Activated naive CD4-positive, alpha-beta T cell treated with anti-CD3 and anti-CD28 coated beads, Interleukin-2, amount 50 U/mL, for 24 hours (primary cell): Measurements from ENCODE around the gene EIF4G2.
"Not testable (repeated sequence)": the region's sequence is repeated elsewhere in the genome, so short reads cannot be mapped to it uniquely, and the experiment has no call there.

ENCODE experiments used
- H3K27ac Mint-ChIP-seq: one replicate; pipeline ENCODE4 v1.8.0; 2021; ENCODE audit warnings: mild to moderate bottlenecking, mixed read lengths
- H3K27me3 Mint-ChIP-seq: one replicate; pipeline ENCODE4 v1.8.0; 2021; ENCODE audit warnings: mixed read lengths
- H3K36me3 Mint-ChIP-seq: one replicate; pipeline ENCODE4 v1.8.0; 2021; ENCODE audit warnings: mixed read lengths
- H3K4me1 Mint-ChIP-seq: one replicate; pipeline ENCODE4 v1.8.0; 2021; ENCODE audit warnings: mixed read lengths
- H3K4me3 Mint-ChIP-seq: one replicate; pipeline ENCODE4 v1.8.0; 2021; ENCODE audit warnings: mild to moderate bottlenecking, mixed read lengths
- H3K9me3 Mint-ChIP-seq: one replicate; pipeline ENCODE4 v1.8.0; 2021; ENCODE audit warnings: mixed read lengths

Gene EIF4G2

DNA sequence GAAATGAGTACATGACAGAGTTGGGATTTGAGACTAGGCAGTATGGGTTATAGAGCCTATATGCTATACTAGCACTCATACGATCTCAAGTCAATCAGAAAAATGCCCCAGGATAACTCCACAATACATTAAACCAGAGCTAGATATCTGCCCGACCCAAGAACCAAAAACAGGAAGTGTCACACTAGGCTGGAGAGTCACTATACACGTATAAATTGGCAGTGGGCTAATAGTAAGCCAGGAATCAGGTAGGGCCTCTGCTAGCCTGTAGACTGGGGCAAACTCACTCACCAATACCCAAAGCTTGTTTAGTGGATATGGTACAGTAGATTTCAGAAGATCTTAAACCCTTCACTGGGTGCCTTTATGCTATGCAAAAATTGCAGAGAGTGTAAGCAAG lies 16.2 kb upstream of the EIF4G2 start:
- H3K27ac Mint-ChIP-seq, result peak overlapping the region; percentile 38

GRCh38 chr11:10823152-10823579 lies 14.4 kb upstream of the EIF4G2 start:
- Mint-ChIP-seq H3K9me3 (no peaks in the 10 kb centered on the region), H3K4me1 (peaks cover 8% of the 10 kb centered on the region), H3K36me3 (peaks cover 15% of the 10 kb centered on the region), H3K27ac (peak overlapping the region; percentile 36), H3K4me3 (no peak overlapping the region), H3K27me3 (no peaks in the 10 kb centered on the region)

More for the DNA sequence above, 16.2 kb upstream of the EIF4G2 start:
- Mint-ChIP-seq H3K9me3 (no peaks in the 10 kb centered on the region), H3K27me3 (no peaks in the 10 kb centered on the region), H3K4me1 (peaks cover 8% of the 10 kb centered on the region), H3K36me3 (peaks cover 15% of the 10 kb centered on the region), H3K4me3 (no peak overlapping the region)

GRCh38 chr11:10822491-10822890 lies 13.8 kb upstream of the EIF4G2 start:
- not testable (repeated sequence) for H3K27ac Mint-ChIP-seq, H3K9me3 Mint-ChIP-seq, H3K4me3 Mint-ChIP-seq, H3K4me1 Mint-ChIP-seq, H3K27me3 Mint-ChIP-seq
- peaks cover 11% of the 10 kb centered on the region for H3K36me3 Mint-ChIP-seq

GRCh38 chr11:10818594-10818993 lies 9.9 kb upstream of the EIF4G2 start:
- no peaks in the 10 kb centered on the region for H3K27me3 Mint-ChIP-seq
- no peak overlapping the region for H3K4me3 Mint-ChIP-seq
- H3K36me3 Mint-ChIP-seq, result peaks cover 10% of the 10 kb centered on the region
- no peaks in the 10 kb centered on the region for H3K9me3 Mint-ChIP-seq
- H3K27ac Mint-ChIP-seq, result no peak overlapping the region
- no peaks in the 10 kb centered on the region for H3K4me1 Mint-ChIP-seq

DNA sequence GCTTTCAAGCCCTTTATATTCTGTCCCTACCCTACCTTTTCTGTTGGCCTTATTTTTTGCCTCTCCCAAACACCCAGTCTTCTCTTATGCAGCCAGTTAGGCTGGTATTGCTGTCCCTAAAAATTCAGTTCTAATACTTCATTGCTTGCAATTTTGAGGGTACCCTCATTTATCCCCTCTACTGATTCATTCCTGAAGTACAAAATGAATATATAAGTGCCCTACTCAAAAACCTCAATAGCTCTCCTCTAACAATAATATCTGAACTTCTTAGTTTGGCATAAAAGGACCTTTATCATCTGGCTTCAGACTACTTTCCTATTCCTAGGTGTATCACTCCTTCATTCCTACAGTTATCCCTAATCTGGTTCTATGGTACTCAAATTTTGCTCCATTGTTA lies 5.2 kb upstream of the EIF4G2 start:
- Mint-ChIP-seq H3K36me3 (no peaks in the 10 kb centered on the region), H3K4me3 (no peak overlapping the region), H3K9me3 (no peaks in the 10 kb centered on the region), H3K27ac (no peak overlapping the region), H3K4me1 (peaks cover 11% of the 10 kb centered on the region), H3K27me3 (no peaks in the 10 kb centered on the region)

DNA sequence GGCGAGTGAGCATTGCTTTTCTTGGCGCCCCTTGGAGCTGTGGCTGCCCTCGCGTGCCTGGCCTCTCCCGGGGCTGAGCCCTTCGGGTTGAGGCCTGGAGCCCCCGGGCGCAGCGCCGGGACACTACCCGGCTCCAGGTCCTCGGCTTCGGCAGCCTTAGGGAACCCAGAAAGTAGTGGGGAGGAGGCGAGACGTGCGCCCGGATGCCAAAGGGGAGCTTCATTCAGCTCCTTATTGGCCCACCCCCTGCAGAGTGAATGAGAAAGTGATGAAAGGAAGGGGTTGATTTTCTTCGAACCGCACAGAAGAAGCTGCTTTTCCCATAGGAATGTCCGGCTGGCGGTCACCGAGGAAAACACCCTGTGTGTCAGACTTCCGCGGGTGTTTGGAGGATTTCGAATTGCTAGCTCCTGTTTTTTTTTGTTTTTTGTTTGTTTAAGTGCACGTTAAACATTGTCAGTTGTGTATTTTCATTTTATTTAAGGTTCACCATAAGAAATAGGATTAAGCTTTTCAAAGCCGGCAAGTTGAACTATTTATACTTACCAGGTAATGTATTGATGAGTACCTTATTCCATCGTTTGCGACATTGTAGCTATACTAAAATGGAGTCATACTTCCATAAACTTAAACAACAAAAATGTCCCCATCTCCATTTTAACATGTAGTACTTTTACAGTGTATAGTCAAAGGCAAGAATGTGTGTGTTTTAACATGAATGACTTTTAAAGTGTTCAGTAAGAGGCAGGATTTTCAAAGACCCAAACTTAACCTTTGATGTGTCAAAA lies 841 bp upstream of the EIF4G2 start:
- peak overlapping the region; percentile 98 for H3K27ac Mint-ChIP-seq
- H3K4me3 Mint-ChIP-seq, result peak overlapping the region; percentile 94
- H3K9me3 Mint-ChIP-seq, result no peaks in the 10 kb centered on the region
- H3K36me3 Mint-ChIP-seq, result peaks cover 27% of the 10 kb centered on the region
- H3K27me3 Mint-ChIP-seq, result no peaks in the 10 kb centered on the region
- peaks cover 37% of the 10 kb centered on the region for H3K4me1 Mint-ChIP-seq

- peak overlapping the region; percentile 94 for H3K4me3 Mint-ChIP-seq
- H3K36me3 Mint-ChIP-seq, result peaks cover 37% of the 10 kb centered on the region
- H3K27me3 Mint-ChIP-seq, result no peaks in the 10 kb centered on the region
- no peaks in the 10 kb centered on the region for H3K9me3 Mint-ChIP-seq
- H3K27ac Mint-ChIP-seq, result peak overlapping the region; percentile 98
- H3K4me1 Mint-ChIP-seq, result peaks cover 49% of the 10 kb centered on the region
These were observed 532 bp downstream of the EIF4G2 start for GRCh38 chr11:10808235-10808552.

- H3K9me3 Mint-ChIP-seq, result no peaks in the 10 kb centered on the region
- peaks cover 50% of the 10 kb centered on the region for H3K4me1 Mint-ChIP-seq
- peak overlapping the region; percentile 98 for H3K27ac Mint-ChIP-seq
- H3K36me3 Mint-ChIP-seq, result peaks cover 37% of the 10 kb centered on the region
- peak overlapping the region; percentile 94 for H3K4me3 Mint-ChIP-seq
- no peaks in the 10 kb centered on the region for H3K27me3 Mint-ChIP-seq
These were observed 1.1 kb downstream of the EIF4G2 start for GRCh38 chr11:10807493-10808234.

GRCh38 chr11:10806206-10806605 lies 2.5 kb downstream of the EIF4G2 start:
- Mint-ChIP-seq H3K9me3 (no peaks in the 10 kb centered on the region), H3K27ac (peak overlapping the region; percentile 96), H3K36me3 (peaks cover 42% of the 10 kb centered on the region), H3K27me3 (no peaks in the 10 kb centered on the region), H3K4me3 (peak overlapping the region; percentile 94), H3K4me1 (peaks cover 64% of the 10 kb centered on the region)

DNA sequence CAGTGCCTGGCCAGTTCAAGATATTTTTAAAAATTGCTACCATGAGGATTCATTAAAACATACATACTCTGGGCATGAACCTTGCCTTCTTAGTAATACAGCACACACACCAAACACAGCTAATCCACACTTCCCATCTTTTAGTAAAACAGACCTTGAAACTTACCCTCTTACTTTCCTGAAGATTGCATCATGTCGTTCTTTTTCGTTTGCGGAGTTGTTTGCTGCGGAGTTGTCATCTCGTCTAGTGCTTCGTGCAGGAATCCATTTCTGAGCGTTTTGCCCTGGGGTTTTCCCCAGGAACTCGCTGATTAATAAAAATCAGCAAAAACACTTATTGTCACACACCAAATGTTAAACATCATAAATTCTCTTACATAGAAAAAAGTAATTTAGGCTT lies 3.0 kb downstream of the EIF4G2 start:
- Mint-ChIP-seq H3K27ac (peak overlapping the region; percentile 96), H3K36me3 (peaks cover 43% of the 10 kb centered on the region), H3K9me3 (no peaks in the 10 kb centered on the region), H3K27me3 (no peaks in the 10 kb centered on the region), H3K4me1 (peaks cover 68% of the 10 kb centered on the region), H3K4me3 (peak overlapping the region; percentile 94)

DNA sequence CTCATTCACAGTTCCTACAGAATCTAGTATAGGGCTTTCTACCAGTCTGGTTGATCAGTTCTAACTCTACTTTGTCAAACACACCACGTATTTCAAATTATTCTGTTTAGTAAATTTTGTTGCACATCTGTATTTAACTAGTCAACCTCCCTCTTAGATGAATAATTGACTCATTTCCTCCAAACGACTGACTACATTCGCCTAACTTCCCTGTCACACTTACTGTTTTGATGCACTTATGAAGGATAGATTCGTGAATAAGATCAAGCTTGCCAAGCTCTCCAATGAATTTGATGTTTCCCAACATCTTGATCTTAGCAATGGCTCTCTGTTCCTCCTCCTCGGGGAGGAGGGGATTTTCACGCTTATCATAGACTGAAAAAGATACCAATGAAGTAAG lies 5.0 kb downstream of the EIF4G2 start:
- no peaks in the 10 kb centered on the region for H3K9me3 Mint-ChIP-seq
- peak overlapping the region; percentile 27 for H3K4me3 Mint-ChIP-seq
- peak overlapping the region; percentile 81 for H3K27ac Mint-ChIP-seq
- peaks cover 78% of the 10 kb centered on the region for H3K4me1 Mint-ChIP-seq
- no peaks in the 10 kb centered on the region for H3K27me3 Mint-ChIP-seq
- peaks cover 56% of the 10 kb centered on the region for H3K36me3 Mint-ChIP-seq

DNA sequence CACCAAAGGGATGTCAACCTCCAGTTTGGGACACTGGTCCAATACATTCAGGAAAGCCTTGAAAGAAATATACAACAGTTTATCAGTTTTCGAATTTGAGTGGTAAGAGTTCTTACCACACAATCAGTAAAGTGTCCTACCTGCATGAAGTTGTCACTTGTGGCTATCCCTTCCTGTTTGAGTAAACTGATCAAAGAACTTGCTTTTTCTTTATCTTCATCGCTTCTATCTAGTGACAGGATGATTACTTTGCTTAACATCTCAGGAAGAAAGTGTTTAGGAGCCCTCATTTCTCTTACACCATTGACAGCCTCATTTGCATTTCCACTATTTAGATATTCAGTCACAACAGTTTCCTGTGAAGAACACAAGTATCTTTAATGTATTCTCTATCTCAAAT lies 8.4 kb downstream of the EIF4G2 start:
- peaks cover 86% of the 10 kb centered on the region for H3K4me1 Mint-ChIP-seq

DNA sequence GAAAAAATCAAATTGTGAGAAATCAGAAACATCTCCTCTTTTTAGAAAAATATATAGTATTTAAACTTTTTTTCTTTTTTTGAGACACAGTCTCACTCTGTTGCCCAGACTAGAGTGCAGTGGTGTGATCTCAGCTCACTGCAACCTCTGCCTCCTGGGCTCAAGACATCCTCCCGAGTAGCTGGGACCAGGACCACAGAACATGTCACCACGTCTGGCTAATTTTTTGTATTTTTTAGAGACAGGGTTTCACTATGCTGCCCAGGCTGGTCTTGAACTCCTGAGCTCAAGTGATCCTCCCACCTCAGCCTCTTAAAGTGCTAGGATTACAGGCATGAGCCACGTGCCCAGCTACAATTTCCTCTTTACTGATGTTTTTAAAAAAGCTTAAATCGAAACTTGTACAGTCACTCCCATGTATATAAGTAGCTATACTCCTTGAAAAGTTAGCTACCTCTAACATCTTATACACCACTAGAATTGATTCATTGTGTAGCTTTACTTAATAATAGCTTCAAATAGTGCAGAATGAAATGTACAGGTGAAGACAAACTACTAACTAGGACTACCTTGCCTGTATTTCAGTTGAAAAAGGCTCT lies 10.3 kb downstream of the EIF4G2 start:
- no peaks in the 10 kb centered on the region for H3K9me3 Mint-ChIP-seq
- H3K4me3 Mint-ChIP-seq, result peak overlapping the region; percentile 42
- no peaks in the 10 kb centered on the region for H3K27me3 Mint-ChIP-seq
- H3K27ac Mint-ChIP-seq, result peak overlapping the region; percentile 81
- peaks cover 32% of the 10 kb centered on the region for H3K36me3 Mint-ChIP-seq
- H3K4me1 Mint-ChIP-seq, result peaks cover 80% of the 10 kb centered on the region

More for the DNA sequence above, 8.4 kb downstream of the EIF4G2 start:
- Mint-ChIP-seq H3K4me3 (peak overlapping the region; percentile 77), H3K27ac (peak overlapping the region; percentile 91), H3K9me3 (no peaks in the 10 kb centered on the region), H3K36me3 (peaks cover 44% of the 10 kb centered on the region), H3K27me3 (no peaks in the 10 kb centered on the region)

- H3K4me3 Mint-ChIP-seq, result no peak overlapping the region
- H3K36me3 Mint-ChIP-seq, result peaks cover 30% of the 10 kb centered on the region
- H3K27ac Mint-ChIP-seq, result no peak overlapping the region
- peaks cover 82% of the 10 kb centered on the region for H3K4me1 Mint-ChIP-seq
- peaks cover 1% of the 10 kb centered on the region for H3K27me3 Mint-ChIP-seq
- no peaks in the 10 kb centered on the region for H3K9me3 Mint-ChIP-seq
These were observed 11.2 kb downstream of the EIF4G2 start for GRCh38 chr11:10797531-10797930.

GRCh38 chr11:10797001-10797400 lies 11.7 kb downstream of the EIF4G2 start:
- peak overlapping the region; percentile 84 for H3K27ac Mint-ChIP-seq
- no peaks in the 10 kb centered on the region for H3K9me3 Mint-ChIP-seq

GRCh38 chr11:10796191-10796590 lies 12.5 kb downstream of the EIF4G2 start:
- H3K4me1 Mint-ChIP-seq, result peaks cover 74% of the 10 kb centered on the region
- peaks cover 25% of the 10 kb centered on the region for H3K36me3 Mint-ChIP-seq

More at GRCh38 chr11:10797001-10797400, 11.7 kb downstream of the EIF4G2 start:
- Mint-ChIP-seq H3K4me3 (no peak overlapping the region), H3K36me3 (peaks cover 30% of the 10 kb centered on the region), H3K27me3 (peaks cover 1% of the 10 kb centered on the region), H3K4me1 (peaks cover 82% of the 10 kb centered on the region)

More at GRCh38 chr11:10796191-10796590, 12.5 kb downstream of the EIF4G2 start:
- H3K27ac Mint-ChIP-seq, result no peak overlapping the region
- H3K9me3 Mint-ChIP-seq, result no peaks in the 10 kb centered on the region
- peaks cover 3% of the 10 kb centered on the region for H3K27me3 Mint-ChIP-seq
- H3K4me3 Mint-ChIP-seq, result no peak overlapping the region
